HAP-1 (cell line): ENCODE results near the gene ARMC3.

Source experiments
- DNase-seq, 2 experiments: peaks; one replicate each; pipeline ENCODE4 v3.0.0-alpha.2; 2016 to 2020; ENCODE audit warnings: low spot score in 2 of 2
- H3K27me3 ChIP-seq: fragments of 250-450 bp; sonication (Bioruptor Pico); 2 replicates; pipeline ENCODE4 v1.5.1; 2020; ENCODE audit warnings: low read depth, mild to moderate bottlenecking, moderate library complexity
- H3K36me3 ChIP-seq: fragments of 250-450 bp; sonication (Bioruptor Pico); replicated peaks from 2 replicates; pipeline ENCODE4 v1.5.1; 2020; ENCODE audit warnings: mild to moderate bottlenecking
- H3K4me1 ChIP-seq: fragments of 250-450 bp; sonication (Bioruptor Pico); 2 replicates; pipeline ENCODE4 v1.5.1; 2020; ENCODE audit warnings: mild to moderate bottlenecking
- H3K4me3 ChIP-seq: fragments of 250-450 bp; sonication (Bioruptor Pico); 2 replicates; pipeline ENCODE4 v1.5.1; 2020; ENCODE audit warnings: mild to moderate bottlenecking, moderate library complexity
- H3K9me3 ChIP-seq: fragments of 250-450 bp; sonication (Bioruptor Pico); 2 replicates; pipeline ENCODE4 v1.5.1; 2020; ENCODE audit warnings: mild to moderate bottlenecking, moderate library complexity
- in situ Hi-C: fragments of 300-500 bp; cut with MboI; formaldehyde crosslinking; loops from 3 replicates; pipeline ENCODE4 v1.14.3; 2020; ENCODE audit warnings: low sequenced_read_pairs, inconsistent platforms, mixed read lengths

The ARMC3 gene

DNA sequence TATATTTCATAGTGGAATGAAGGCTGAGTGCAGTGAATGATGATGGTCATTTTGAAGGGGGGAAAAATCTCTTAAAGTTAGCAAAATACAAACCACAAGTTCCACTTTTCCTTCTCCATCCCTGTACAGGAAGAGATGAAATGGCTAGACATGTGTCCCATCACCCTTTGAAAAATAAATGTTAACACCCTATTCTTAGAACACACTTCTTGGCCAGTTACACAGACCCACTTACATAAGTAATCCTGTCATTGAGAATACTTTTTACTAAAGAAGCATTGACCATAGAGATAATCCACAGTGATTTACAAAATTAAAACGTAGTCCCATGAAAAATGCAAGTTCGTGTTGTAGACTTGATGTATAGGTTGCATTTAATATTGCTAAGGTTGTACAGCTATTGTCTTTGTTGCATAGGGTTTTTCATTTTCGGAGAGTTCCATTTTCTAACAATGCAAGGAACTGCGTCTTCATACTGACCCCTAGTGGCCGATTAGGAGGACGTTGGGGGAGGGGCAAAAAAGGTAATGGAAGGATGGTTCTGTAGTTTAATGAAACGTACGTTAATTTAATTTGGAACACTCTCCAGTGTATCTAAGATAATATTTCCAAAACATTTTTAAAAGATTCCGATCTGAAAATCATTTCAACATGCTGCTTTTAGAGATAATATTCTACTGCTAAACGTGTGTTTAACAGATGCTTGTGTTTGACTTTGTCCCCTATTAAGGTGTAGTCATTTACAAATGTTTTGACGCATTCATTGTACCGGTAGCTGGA, 60.9 kb downstream of the ARMC3 start:
- Histone ChIP-seq H3K4me1 (peaks cover 2% of the 10 kb centered on the region; the same call in 1 of the 2 replicates), H3K36me3 (no peaks in the 10 kb centered on the region), H3K27me3 (no peaks in the 10 kb centered on the region), H3K4me3 (no peak overlapping the region), H3K9me3 (no peaks in the 10 kb centered on the region)
- DNase-seq: peak; percentile 62 to 68
- in situ Hi-C loops: loop anchor here (25.0 kb wide), 1 partner anchor 401 kb away; no protein-coding TSS in a partner anchor

DNA sequence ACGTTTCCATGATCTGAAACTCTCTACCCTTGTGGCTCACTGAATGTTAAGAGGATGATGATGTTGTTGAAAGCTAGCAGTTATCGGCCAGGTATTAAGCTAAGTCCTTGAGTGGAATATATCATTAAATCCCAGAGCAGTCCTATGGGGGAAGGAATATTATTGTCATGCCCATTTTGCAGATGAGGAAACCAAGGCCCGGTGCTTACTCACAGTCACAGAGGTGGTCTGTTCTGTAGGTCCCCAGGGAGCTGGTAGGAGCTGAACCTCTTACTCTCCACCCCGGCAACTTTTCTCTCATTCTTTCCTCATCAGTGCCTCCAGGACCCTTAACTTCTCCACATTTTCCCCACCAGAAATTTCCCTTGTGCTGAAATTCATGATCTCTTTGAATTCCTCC, 62.6 kb downstream of the ARMC3 start:
- Histone ChIP-seq H3K4me1 (peaks cover 2% of the 10 kb centered on the region; the same call in 1 of the 2 replicates), H3K4me3 (no peak overlapping the region), H3K27me3 (peaks cover 9% of the 10 kb centered on the region), H3K36me3 (no peaks in the 10 kb centered on the region), H3K9me3 (no peaks in the 10 kb centered on the region)
- in situ Hi-C loops: loop anchor here (10.0 to 25.0 kb wide), 2 partner anchors 403 to 986 kb away; partner anchors contain the start of gene DNAJC1
- DNase-seq: no peak

DNA sequence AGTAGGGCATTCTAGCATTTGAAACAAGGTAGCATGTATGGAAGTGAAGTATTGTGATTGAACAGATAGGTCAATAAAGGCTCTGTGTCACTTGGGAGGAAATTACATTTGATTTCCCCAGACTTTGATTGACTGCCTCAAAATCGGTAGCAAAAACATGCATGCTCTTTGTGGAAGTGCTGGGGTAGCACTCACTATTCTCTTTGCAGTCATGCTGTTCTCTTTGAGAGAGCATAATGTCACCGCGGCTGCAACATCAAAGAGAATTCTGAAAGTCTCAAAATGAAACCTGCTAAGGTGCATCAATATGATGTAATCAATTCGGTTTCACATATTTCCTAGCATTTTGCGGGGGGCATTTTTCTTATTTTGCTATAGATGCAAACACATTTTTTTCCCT, 64.2 kb downstream of the ARMC3 start:
- in situ Hi-C loops: loop anchor here (10.0 to 25.0 kb wide), 2 partner anchors 405 to 987 kb away; partner anchors contain the start of gene DNAJC1
- Histone ChIP-seq H3K27me3 (peaks cover 12% of the 10 kb centered on the region), H3K9me3 (no peaks in the 10 kb centered on the region), H3K4me1 (peaks cover 2% of the 10 kb centered on the region; the same call in 1 of the 2 replicates), H3K4me3 (no peak overlapping the region), H3K36me3 (no peaks in the 10 kb centered on the region)
- DNase-seq: no peak

DNA sequence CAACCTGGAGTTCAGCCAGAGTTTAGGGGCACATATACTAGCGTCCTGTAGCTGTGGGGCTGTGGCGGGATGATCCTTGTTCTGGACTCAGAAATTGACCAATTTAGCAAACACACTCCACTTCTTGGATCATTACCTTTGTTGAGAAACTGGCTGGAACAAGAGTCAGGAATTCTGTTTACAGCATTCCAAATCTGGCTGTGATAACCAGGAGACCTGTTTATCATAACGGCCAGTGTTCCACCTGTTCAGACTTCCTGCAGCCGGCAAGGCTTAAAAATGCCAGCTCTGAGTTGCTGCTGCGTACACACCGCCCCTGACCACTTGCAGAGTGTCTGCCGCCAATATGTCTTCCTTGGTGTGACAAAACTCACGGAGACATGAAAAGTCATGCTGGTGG, 64.8 kb downstream of the ARMC3 start:
- H3K36me3 ChIP-seq: no peaks in the 10 kb centered on the region
- no peak for DNase-seq
- H3K4me1 ChIP-seq: peaks cover 2% of the 10 kb centered on the region; the same call in 1 of the 2 replicates
- H3K9me3 ChIP-seq: no peaks in the 10 kb centered on the region
- H3K4me3 ChIP-seq: no peak overlapping the region
- H3K27me3 ChIP-seq: peaks cover 12% of the 10 kb centered on the region
- in situ Hi-C loops: loop anchor here (10.0 to 25.0 kb wide), 2 partner anchors 405 to 988 kb away; partner anchors contain the start of gene DNAJC1

DNA sequence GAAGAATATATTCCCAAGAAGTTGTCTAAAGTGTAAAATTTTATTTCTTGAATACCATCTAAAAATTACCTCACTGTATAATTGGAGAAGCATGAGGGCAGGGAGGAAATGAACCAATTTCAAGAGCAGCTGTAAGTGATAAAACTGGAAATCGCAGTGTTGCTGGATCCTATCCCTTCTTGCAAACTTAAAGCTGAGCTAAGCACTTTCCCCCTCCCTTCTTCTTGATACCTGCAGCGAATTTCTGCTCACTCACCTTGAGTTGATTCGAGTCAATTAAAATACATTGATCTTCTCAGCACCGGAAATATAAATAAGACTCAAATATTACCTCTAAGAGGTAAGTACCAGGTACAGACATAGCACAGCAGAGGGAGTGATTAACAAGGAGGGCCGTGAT, 65.5 kb downstream of the ARMC3 start:
- Histone ChIP-seq H3K9me3 (no peaks in the 10 kb centered on the region), H3K36me3 (no peaks in the 10 kb centered on the region), H3K4me1 (peaks cover 2% of the 10 kb centered on the region; the same call in 1 of the 2 replicates), H3K27me3 (peaks cover 13% of the 10 kb centered on the region), H3K4me3 (no peak overlapping the region)
- in situ Hi-C loops: loop anchor here (10.0 to 25.0 kb wide), 2 partner anchors 406 to 989 kb away; partner anchors contain the start of gene DNAJC1
- DNase-seq: no peak

DNA sequence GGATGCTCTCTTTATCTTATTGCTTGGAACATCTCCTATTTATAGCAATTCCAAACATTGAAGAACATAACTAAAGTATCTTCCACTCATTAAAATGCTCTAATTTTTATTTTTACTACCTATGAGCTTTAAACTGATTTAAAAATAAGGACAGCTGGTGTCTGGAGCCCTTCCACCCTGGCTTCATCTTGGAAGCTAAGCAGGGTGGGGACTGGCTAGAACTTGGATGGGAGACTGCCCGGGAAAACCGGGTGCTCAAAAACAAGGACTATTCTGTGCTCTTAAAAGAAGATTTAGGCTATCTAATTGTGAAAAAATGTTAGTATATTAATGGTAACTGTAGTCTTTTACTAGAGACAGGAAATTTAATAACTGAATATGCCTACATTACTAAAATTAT, 69.2 kb downstream of the ARMC3 start:
- no peaks in the 10 kb centered on the region for H3K4me1 ChIP-seq
- H3K4me3 ChIP-seq: no peak overlapping the region
- no peaks in the 10 kb centered on the region for H3K9me3 ChIP-seq
- in situ Hi-C loops: loop anchor here (10.0 to 25.0 kb wide), 2 partner anchors 410 to 992 kb away; partner anchors contain the start of gene DNAJC1
- peak in 1 of 2 experiments; percentile 33 for DNase-seq
- H3K27me3 ChIP-seq: peaks cover 17% of the 10 kb centered on the region
- H3K36me3 ChIP-seq: no peaks in the 10 kb centered on the region

DNA sequence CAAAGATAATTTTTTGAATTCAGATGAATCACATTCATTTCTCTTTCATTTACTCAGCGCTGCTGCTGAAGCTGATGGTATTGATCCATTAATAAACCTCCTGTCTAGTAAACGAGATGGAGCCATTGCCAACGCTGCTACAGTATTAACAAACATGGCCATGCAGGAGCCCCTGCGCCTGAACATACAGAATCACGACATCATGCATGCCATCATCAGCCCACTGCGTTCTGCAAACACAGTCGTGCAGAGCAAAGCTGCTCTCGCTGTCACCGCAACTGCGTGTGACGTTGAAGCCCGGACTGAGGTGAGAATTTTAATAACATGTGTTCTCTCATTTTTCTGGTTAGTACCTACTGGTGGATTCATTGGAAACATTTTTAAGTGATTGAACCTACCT, 70.2 kb downstream of the ARMC3 start:
- no peak for DNase-seq
- in situ Hi-C loops: loop anchor here (10.0 to 25.0 kb wide), 2 partner anchors 411 to 993 kb away; partner anchors contain the start of gene DNAJC1
- Histone ChIP-seq H3K4me3 (no peak overlapping the region), H3K27me3 (peaks cover 17% of the 10 kb centered on the region), H3K9me3 (no peaks in the 10 kb centered on the region), H3K4me1 (no peaks in the 10 kb centered on the region), H3K36me3 (no peaks in the 10 kb centered on the region)

DNA sequence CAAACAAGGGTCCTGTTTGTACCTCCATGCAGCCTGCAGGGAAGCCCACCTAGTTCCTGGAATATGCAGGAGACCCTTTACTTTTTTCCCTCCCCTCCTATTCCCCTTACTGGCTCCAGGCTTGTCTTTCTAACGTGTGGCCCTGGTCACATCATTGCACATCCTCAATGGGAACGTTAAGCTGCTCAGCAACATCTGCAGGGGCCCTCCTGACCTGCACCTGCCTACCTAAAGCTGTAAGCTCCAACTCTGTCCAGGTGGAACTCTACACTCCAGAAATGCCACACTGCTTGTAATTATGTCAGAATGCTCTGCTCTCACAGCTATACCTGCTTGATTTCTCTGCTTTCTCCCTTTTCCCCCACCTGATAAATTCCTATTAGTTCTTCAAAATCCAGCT, 72.1 kb downstream of the ARMC3 start:
- no peak for DNase-seq
- Histone ChIP-seq H3K36me3 (no peaks in the 10 kb centered on the region), H3K9me3 (no peaks in the 10 kb centered on the region), H3K27me3 (peaks cover 11% of the 10 kb centered on the region), H3K4me1 (no peaks in the 10 kb centered on the region), H3K4me3 (no peak overlapping the region)
- in situ Hi-C loops: loop anchor here (10.0 to 25.0 kb wide), 2 partner anchors 413 to 995 kb away; partner anchors contain the start of gene DNAJC1

DNA sequence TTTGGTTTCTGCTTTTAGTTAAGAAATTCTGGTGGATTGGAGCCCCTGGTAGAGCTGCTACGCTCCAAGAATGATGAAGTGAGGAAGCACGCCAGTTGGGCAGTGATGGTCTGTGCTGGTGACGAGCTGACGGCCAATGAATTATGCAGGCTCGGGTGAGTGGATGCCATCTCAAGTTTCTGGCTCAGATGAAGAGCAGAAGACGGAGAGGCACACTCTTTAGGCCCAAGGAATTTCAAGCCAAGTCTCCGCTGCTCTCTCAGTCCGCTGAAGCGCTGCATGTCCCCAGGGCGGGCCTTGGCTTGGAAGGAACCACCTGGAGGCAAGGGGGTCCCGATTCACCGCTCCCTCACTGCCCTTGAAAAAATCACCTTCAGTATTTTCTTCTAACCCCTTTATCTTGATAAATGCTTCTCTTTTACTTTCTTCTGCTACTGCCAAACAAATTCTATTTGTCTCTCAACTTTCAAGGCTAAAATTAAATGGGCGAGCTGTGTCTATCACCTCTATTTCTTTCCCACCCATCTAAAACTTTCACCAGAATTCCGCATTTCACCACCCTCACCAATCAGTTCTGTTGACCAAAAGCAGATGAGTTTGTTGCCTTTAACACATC, 74.2 kb downstream of the ARMC3 start:
- in situ Hi-C loops: no loop called here
- Histone ChIP-seq H3K9me3 (no peaks in the 10 kb centered on the region), H3K4me1 (no peaks in the 10 kb centered on the region), H3K27me3 (peaks cover 5% of the 10 kb centered on the region), H3K36me3 (no peaks in the 10 kb centered on the region), H3K4me3 (no peak overlapping the region)
- no peak for DNase-seq

DNA sequence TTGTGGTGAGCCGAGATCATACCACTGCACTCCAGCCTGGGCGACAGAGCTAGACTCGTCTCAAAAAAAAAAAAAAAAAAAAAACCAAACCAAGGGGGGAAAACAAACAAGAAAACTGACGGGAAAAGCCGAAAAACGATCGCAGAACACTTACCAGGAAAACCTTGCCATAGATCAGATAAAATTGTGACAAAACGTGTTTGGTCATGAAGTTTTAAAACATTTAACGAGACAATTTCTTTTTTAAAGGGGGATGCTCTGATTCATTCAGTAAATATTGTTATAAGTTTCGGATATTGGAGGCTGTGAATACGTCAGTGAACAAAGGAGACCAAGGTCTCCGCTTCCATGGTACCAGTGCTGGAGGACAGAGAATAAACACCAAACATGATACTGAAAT, 77.3 kb downstream of the ARMC3 start:
- Histone ChIP-seq H3K9me3 (no peaks in the 10 kb centered on the region), H3K4me1 (no peaks in the 10 kb centered on the region), H3K36me3 (no peaks in the 10 kb centered on the region), H3K4me3 (no peak overlapping the region), H3K27me3 (no peaks in the 10 kb centered on the region; the same call in 1 of the 2 replicates)
- DNase-seq: no peak
- in situ Hi-C loops: no loop called here

DNA sequence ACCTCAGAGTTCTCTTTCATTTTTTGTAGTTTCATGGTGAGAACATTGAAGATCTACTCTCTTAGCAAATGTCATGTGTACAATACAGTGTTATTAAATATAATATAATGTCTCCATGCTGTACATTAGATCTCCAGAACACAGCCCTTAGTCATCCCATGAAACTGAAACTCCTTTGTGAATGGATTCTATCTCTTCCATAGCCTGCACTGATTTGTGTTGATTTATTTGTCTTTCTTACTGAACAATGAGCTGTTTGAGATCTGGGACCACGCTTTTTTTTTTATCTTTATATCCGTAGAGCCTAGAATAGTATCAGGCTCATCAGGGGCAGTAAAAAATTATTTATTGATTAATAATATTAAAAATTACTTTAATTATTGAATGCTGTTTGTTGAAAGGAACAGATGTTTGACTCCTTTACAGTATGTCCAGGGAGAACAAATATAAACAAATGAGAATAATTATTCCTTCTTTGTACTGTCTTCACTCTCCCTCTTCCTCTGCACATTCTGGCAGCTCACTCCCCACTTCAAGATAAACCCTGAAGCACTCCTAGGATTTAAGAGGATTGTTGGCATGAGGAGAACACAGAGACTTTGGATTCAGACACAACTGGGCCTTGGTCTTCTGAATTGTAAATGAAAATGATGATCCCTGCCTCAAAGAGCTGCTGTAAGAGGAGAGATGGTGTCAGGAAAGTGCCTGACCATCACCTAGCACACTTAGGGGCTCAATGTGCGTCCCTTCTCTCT, 85.9 kb downstream of the ARMC3 start:
- Histone ChIP-seq H3K4me3 (no peak overlapping the region), H3K4me1 (no peaks in the 10 kb centered on the region), H3K9me3 (no peaks in the 10 kb centered on the region), H3K27me3 (peaks cover 3% of the 10 kb centered on the region; the same call in 1 of the 2 replicates), H3K36me3 (no peaks in the 10 kb centered on the region)
- in situ Hi-C loops: no loop called here
- DNase-seq: no peak

DNA sequence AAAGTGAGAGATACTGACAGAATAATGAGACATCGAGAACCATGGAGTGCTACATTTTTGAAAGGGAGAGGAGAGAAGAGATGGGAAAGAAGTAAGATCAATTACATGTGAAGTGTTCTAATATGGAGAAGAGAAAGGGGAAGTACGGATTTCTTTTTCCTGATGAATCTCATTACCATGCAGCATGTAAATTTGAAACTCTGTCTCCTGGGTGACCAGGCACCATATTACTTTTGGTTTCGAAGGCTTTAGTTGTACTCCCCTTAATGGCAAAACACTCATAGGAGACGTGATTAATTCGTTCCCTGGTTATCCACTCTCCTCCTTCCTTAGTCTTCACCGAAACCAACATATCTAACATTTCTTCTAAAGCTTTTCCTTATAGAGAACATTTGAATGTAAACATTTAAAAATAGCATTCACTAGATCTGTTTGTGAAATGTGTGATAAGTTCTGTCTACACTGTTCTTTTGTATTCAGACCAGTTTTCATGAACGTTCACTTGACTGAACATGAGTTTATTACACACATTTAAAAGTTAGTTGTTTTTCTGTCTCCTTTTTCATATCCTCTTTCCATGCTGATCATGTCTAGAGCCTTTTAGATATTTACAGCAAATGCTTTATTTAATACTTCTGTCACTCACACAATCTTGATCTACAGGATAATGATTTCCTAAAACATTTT, 87.3 kb downstream of the ARMC3 start:
- Histone ChIP-seq H3K4me1 (no peaks in the 10 kb centered on the region), H3K4me3 (no peak overlapping the region), H3K9me3 (no peaks in the 10 kb centered on the region), H3K36me3 (no peaks in the 10 kb centered on the region), H3K27me3 (peaks cover 3% of the 10 kb centered on the region; the same call in 1 of the 2 replicates)
- in situ Hi-C loops: no loop called here
- no peak for DNase-seq

DNA sequence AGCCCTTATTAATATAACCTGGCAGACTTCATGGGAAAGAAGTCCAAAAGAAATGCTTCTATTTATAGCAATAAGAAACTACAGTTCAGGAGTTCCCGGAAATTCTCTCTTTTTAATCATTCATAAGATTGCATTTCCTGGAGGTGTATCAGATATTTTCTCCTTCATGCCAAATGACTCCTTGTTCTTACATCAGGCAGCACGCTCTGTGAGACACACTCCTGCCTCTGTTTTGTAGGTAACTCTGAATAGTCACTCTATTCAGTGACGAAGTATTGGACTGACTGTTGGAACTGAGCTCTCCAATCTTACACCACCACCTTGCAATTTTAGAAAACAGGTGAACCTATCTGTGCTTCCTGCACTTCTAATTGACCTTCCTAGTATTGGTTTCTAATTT, 88.8 kb downstream of the ARMC3 start:
- Histone ChIP-seq H3K27me3 (peaks cover 3% of the 10 kb centered on the region; the same call in 1 of the 2 replicates), H3K4me1 (no peaks in the 10 kb centered on the region), H3K36me3 (no peaks in the 10 kb centered on the region), H3K9me3 (no peaks in the 10 kb centered on the region), H3K4me3 (no peak overlapping the region)
- no peak for DNase-seq
- in situ Hi-C loops: no loop called here
